Suprapubic skin (tissue), 2 donors: Measurements from ENCODE around the gene NARS2.

ENCODE experiments used
- EP300 ChIP-seq: sonication (generic); formaldehyde crosslinking; IDR thresholded peaks from one replicate; pipeline ENCODE4 v1.6.1; 2017; ENCODE audit warnings: antibody characterized with exemption
- POLR2A ChIP-seq, 2 donors: fragments of 450-650 bp; IDR thresholded peaks; one replicate each; pipeline ENCODE4 v1.6.1; 2017; ENCODE audit warnings: antibody characterized with exemption in 2 of 2, mild to moderate bottlenecking in 2 of 2, moderate library complexity in 2 of 2

GRCh38 chr11:78450866-78451265 is 123.8 kb downstream of the NARS2 start:
- TF ChIP-seq POLR2A (IDR thresholded peaks at IDR 0.05), result no peak
- no peak for TF ChIP-seq EP300
